SH-SY5Y (cell line): ENCODE results near the gene HSF4.

Source experiments
- GATA2 ChIP-seq: IDR thresholded peaks from 2 replicates; pipeline ENCODE4 v1.6.1; 2011; ENCODE audit warnings: mild to moderate bottlenecking, low read depth, low read length
- GATA3 ChIP-seq: IDR thresholded peaks from 2 replicates; pipeline ENCODE4 v1.6.1; 2011; ENCODE audit warnings: low read depth, mild to moderate bottlenecking, low read length, moderate library complexity

DNA sequence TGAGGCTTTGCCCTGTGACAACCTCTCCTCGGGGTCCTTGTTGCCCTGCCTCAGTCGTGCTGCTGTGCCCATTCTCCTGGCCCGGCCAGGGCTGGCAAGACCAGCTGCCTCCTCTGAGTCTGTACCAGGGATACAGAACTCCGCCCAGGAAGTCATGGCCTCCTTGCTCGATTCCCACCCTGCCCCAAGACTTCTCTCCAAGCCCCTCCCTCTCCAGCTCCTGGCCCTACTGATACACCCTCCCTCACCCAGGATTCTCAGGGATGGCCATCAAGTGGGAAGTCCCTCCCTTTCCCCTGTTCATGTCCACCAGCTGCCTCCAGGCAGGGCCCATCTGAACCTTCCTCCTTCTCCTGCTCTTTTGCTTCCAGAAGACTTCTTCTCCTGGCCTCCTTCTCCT is 51.2 kb downstream of the HSF4 start:
- TF ChIP-seq GATA3 (no peak), GATA2 (no peak)
